Measurements from ENCODE around the gene HIP1R. TPM values are rescaled to one million over a fixed set of nuclear protein-coding genes. Genes with fewer than 3 reads are reported as not detected.

HIP1R gene
- total and polyA plus RNA-seq, 8 donors: 52.1 to 395 (median 89.8) TPM

GRCh38 chr12:122838841-122839240, 3.6 kb downstream of the HIP1R start:
- Histone ChIP-seq H3K36me3 (peaks cover 0 to 3% (median 0%) of the 10 kb centered on the region in 4 donors), H3K27me3 (no peaks in the 10 kb centered on the region), H3K4me1 (peaks cover 70 to 95% (median 76%) of the 10 kb centered on the region in 4 donors), H3K9me3 (no peaks in the 10 kb centered on the region), H3K4me3 (peak overlapping the region in 2 of 4 donors; percentile 72 to 81), H3K27ac (peak overlapping the region; percentile 57 to 97 (median 91))
- 55 to 79% (median 71%) methylated on average over 5 of the region's 5 CpGs for WGBS, 5 donors
- no peak for TF ChIP-seq POLR2A (IDR thresholded peaks at IDR 0.05)
- TF ChIP-seq POLR2AphosphoS5 (IDR thresholded peaks at IDR 0.05): no peak
- no peak for TF ChIP-seq EP300 (IDR thresholded peaks at IDR 0.05)
- no peak for TF ChIP-seq CTCF (IDR thresholded peaks at IDR 0.05)
- intact Hi-C loops (cut with DNase I; ENCODE audit: low total_unique reads): no loop called here
- peak in 1 of 2 donors; percentile 2 for DNase-seq

DNA sequence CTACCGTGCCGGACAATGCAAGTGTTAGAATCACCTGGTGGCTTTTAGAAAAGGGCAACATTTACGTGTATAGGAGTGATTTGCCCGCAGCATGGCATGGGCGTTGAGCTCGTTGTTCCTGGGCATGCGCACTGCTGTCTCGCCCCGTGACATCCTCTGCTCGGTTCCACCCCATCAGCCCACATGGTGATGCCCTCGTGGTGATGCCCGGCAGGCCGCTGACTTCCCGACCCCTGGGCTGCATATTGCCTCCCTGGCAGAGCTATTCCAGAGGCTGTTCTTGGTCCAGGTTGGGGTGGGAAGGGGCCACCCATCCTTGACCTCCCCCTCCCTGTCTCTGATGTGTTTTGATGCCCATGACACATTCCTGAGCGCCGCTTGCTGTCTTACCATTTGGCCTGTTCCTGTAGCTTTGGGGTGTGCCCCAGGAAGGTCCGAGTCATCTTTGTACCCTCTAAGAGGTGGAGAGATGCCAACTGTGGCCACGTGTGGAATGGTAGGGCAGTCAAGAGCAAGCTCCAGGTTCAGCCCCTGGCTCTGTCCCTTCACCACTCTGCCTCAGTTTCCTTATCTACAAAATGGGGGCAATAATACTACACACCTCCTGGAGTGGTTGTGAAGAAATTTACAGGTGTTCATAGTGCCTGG, 4.8 kb downstream of the HIP1R start:
- Histone ChIP-seq H3K27ac (peak overlapping the region; percentile 57 to 97 (median 90)), H3K4me1 (peaks cover 75 to 95% (median 79%) of the 10 kb centered on the region in 4 donors), H3K27me3 (no peaks in the 10 kb centered on the region), H3K9me3 (no peaks in the 10 kb centered on the region), H3K36me3 (peaks cover 0 to 5% (median 0%) of the 10 kb centered on the region in 4 donors), H3K4me3 (peak overlapping the region in 1 of 4 donors; percentile 72)
- 41 to 76% (median 55%) methylated on average over 14 to 18 of the region's 18 CpGs for WGBS, 5 donors
- intact Hi-C loops (cut with DNase I; ENCODE audit: low total_unique reads): no loop called here
- TF ChIP-seq EP300 (IDR thresholded peaks at IDR 0.05): no peak
- no peak for TF ChIP-seq POLR2AphosphoS5 (IDR thresholded peaks at IDR 0.05)
- no peak for TF ChIP-seq CTCF (IDR thresholded peaks at IDR 0.05)
- TF ChIP-seq POLR2A (IDR thresholded peaks at IDR 0.05): no peak
- DNase-seq: peak in 1 of 2 donors; percentile 9

DNA sequence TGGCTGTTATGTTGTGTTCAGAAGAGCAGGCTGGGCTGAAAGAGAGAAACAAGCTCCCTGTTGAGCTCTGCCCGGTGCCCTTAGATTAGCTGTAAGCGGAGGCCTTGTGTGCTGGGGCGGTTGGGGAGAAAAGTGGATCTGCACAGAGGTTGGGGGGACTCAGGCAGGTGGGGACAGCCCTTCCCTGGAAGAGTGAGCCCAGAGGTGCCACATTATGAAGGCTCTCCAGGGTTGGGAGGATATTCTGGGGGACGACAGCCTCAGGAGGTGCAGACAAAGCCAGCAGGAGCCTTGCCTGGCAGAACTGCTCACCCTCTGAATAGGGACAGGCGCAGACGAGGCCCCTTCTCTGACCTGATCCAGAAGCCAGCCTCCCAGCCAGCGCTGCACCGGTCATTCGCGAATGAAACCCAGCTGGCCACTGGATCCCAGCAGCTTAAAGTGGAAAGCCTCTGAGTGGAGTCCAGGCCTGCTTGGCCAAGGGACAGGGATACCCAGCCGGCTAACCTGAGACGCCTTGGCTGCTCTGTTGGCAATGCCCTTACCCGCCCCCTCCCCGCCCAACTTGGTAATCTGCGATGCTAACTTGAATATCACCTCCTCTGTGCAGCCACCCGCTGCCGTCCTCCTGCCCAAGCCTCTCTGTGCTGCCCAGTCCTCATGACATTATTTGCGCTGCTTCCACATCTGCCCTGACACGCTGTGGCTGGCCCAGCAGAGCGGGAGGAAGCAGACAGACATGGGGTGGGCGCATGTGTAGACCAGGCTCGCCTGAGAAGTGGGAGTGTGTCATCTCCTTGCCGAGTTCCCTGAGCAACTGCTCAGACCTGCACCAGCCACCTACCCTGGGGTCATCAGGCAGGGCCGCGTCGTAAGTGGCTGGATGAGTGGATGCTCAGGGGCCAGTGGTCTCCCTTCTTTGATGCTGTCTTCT, 5.6 kb downstream of the HIP1R start:
- Histone ChIP-seq H3K4me3 (peak overlapping the region in 1 of 4 donors; percentile 10), H3K36me3 (peaks cover 0 to 9% (median 0%) of the 10 kb centered on the region in 4 donors), H3K9me3 (no peaks in the 10 kb centered on the region), H3K27me3 (no peaks in the 10 kb centered on the region), H3K4me1 (peaks cover 80 to 100% (median 86%) of the 10 kb centered on the region in 4 donors), H3K27ac (peak overlapping the region; percentile 42 to 97 (median 90))
- TF ChIP-seq POLR2AphosphoS5 (IDR thresholded peaks at IDR 0.05) (no peak), POLR2A (IDR thresholded peaks at IDR 0.05) (no peak), CTCF (IDR thresholded peaks at IDR 0.05) (no peak), EP300 (IDR thresholded peaks at IDR 0.05) (no peak)
- intact Hi-C loops (cut with DNase I; ENCODE audit: low total_unique reads): no loop called here
- peak in 1 of 2 donors; percentile 9 for DNase-seq
- 46 to 71% (median 67%) methylated on average over 23 to 26 of the region's 26 CpGs for WGBS, 5 donors
